Astrocyte (in vitro differentiated cells and primary cell): Measurements from ENCODE around the gene RAB4A. TPM values are rescaled to one million over a fixed set of nuclear protein-coding genes. Genes with fewer than 3 reads are reported as not detected.

Source experiments
- DNase-seq: peaks from one replicate; pipeline ENCODE4 v3.0.0-alpha.2; 2010; ENCODE audit warnings: low read depth
- FAIRE-seq: peaks from 2 replicates; lab custom pipeline; 2011; peaks lifted over from hg19 to GRCh38; lab: Jason Lieb, UNC
- H2AFZ ChIP-seq: 2 replicates; pipeline ENCODE4 v1.6.0; 2012; ENCODE audit warnings: low read depth, low read length, inconsistent platforms
- H3K27ac ChIP-seq: 2 replicates; pipeline ENCODE4 v1.5.1; 2011; ENCODE audit warnings: low read depth, low read length, inconsistent platforms
- H3K27me3 ChIP-seq: 2 replicates; pipeline ENCODE4 v1.6.0; 2011; ENCODE audit warnings: low read length, inconsistent platforms; ENCODE audit not compliant: insufficient read depth
- H3K36me3 ChIP-seq: 2 replicates; pipeline ENCODE4 v1.5.1; 2011; ENCODE audit warnings: low read length, inconsistent platforms; ENCODE audit not compliant: insufficient read depth
- H3K4me1 ChIP-seq: 2 replicates; pipeline ENCODE4 v1.5.1; 2011; ENCODE audit warnings: low read length, inconsistent platforms; ENCODE audit not compliant: insufficient read depth
- H3K4me2 ChIP-seq: 2 replicates; pipeline ENCODE4 v1.6.0; 2012; ENCODE audit warnings: low read length, inconsistent platforms
- H3K4me3 ChIP-seq: 2 replicates; pipeline ENCODE4 v1.5.1; 2011; ENCODE audit warnings: low read depth, mild to moderate bottlenecking, low read length, inconsistent platforms; ENCODE audit not compliant: insufficient read depth
- H3K79me2 ChIP-seq: 2 replicates; pipeline ENCODE4 v1.6.0; 2012; ENCODE audit warnings: mild to moderate bottlenecking, low read length, inconsistent platforms; ENCODE audit not compliant: insufficient read depth
- H3K9ac ChIP-seq: 2 replicates; pipeline ENCODE4 v1.6.0; 2012; ENCODE audit warnings: mild to moderate bottlenecking, low read length, inconsistent platforms
- H3K9me3 ChIP-seq: 2 replicates; pipeline ENCODE4 v1.5.1; 2012; ENCODE audit warnings: low read depth, mild to moderate bottlenecking, low read length, inconsistent platforms; ENCODE audit not compliant: insufficient read depth
- H4K20me1 ChIP-seq: 2 replicates; pipeline ENCODE4 v1.6.0; 2012; ENCODE audit warnings: low read length, inconsistent platforms; ENCODE audit not compliant: insufficient read depth
- H3K27ac Mint-ChIP-seq: one replicate; pipeline ENCODE4 v1.8.0; 2021; ENCODE audit warnings: mild to moderate bottlenecking, mixed read lengths; ENCODE audit not compliant: unreplicated experiment
- H3K27me3 Mint-ChIP-seq: one replicate; pipeline ENCODE4 v1.8.0; 2021; ENCODE audit warnings: low read depth, mixed read lengths; ENCODE audit not compliant: unreplicated experiment
- H3K36me3 Mint-ChIP-seq: one replicate; pipeline ENCODE4 v1.8.0; 2021; ENCODE audit warnings: low read depth, mixed read lengths; ENCODE audit not compliant: unreplicated experiment
- H3K4me1 Mint-ChIP-seq: one replicate; pipeline ENCODE4 v1.8.0; 2021; ENCODE audit warnings: low read depth, mixed read lengths; ENCODE audit not compliant: unreplicated experiment
- H3K4me3 Mint-ChIP-seq: one replicate; pipeline ENCODE4 v1.8.0; 2021; ENCODE audit warnings: mild to moderate bottlenecking, moderate library complexity, mixed read lengths; ENCODE audit not compliant: unreplicated experiment
- H3K9me3 Mint-ChIP-seq: one replicate; pipeline ENCODE4 v1.8.0; 2021; ENCODE audit warnings: mild to moderate bottlenecking, mixed read lengths; ENCODE audit not compliant: unreplicated experiment
- EZH2 ChIP-seq: IDR thresholded peaks from 2 replicates; pipeline ENCODE4 v1.6.1; 2012; ENCODE audit warnings: mild to moderate bottlenecking, low read length, inconsistent platforms; ENCODE audit not compliant: insufficient read depth
- total RNA-seq: library from RNA; stranded (reverse); gene quantifications from 2 replicates; pipeline ENCODE4 v1.2.1, GENCODE V29; 2021
- TF ChIP-seq, protein P1 (sequence below): IDR thresholded peaks from 2 replicates; pipeline ENCODE4 v1.5.1; 2011; ENCODE audit warnings: low read depth, mild to moderate bottlenecking, inconsistent platforms, low read length, moderate library complexity; ENCODE audit not compliant: insufficient read depth

Gene RAB4A
- total RNA-seq, 1 donor from 2014 or later = 58.6 TPM

- TF ChIP-seq, protein P1, sequence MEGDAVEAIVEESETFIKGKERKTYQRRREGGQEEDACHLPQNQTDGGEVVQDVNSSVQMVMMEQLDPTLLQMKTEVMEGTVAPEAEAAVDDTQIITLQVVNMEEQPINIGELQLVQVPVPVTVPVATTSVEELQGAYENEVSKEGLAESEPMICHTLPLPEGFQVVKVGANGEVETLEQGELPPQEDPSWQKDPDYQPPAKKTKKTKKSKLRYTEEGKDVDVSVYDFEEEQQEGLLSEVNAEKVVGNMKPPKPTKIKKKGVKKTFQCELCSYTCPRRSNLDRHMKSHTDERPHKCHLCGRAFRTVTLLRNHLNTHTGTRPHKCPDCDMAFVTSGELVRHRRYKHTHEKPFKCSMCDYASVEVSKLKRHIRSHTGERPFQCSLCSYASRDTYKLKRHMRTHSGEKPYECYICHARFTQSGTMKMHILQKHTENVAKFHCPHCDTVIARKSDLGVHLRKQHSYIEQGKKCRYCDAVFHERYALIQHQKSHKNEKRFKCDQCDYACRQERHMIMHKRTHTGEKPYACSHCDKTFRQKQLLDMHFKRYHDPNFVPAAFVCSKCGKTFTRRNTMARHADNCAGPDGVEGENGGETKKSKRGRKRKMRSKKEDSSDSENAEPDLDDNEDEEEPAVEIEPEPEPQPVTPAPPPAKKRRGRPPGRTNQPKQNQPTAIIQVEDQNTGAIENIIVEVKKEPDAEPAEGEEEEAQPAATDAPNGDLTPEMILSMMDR = no peak
- no peak for TF ChIP-seq EZH2
- peaks cover 18% of the 10 kb centered on the region for H3K36me3 ChIP-seq
- no peak overlapping the region for H3K4me3 Mint-ChIP-seq
These were observed 34.5 kb downstream of the RAB4A start for GRCh38 chr1:229305392-229305791.

GRCh38 chr1:229309074-229309473 is 38.2 kb downstream of the RAB4A start:
- no peaks in the 10 kb centered on the region for H3K27me3 Mint-ChIP-seq

More at GRCh38 chr1:229305392-229305791, 34.5 kb downstream of the RAB4A start:
- H3K4me2 ChIP-seq = no peak overlapping the region
- H2AFZ ChIP-seq = no peak overlapping the region
- no peaks in the 10 kb centered on the region for H4K20me1 ChIP-seq
- H3K9ac ChIP-seq = no peak overlapping the region
- DNase-seq = no peak
- Mint-ChIP-seq H3K4me1 (peaks cover 3% of the 10 kb centered on the region), H3K36me3 (peaks cover 15% of the 10 kb centered on the region), H3K27me3 (no peaks in the 10 kb centered on the region), H3K27ac (no peak overlapping the region), H3K9me3 (no peaks in the 10 kb centered on the region)
- H3K79me2 ChIP-seq = no peaks in the 10 kb centered on the region
- H3K27me3 ChIP-seq = no peaks in the 10 kb centered on the region
- no peak for FAIRE-seq
- H3K4me3 ChIP-seq = no peak overlapping the region
- H3K4me1 ChIP-seq = no peaks in the 10 kb centered on the region
- no peaks in the 10 kb centered on the region for H3K9me3 ChIP-seq
- no peak overlapping the region for H3K27ac ChIP-seq

GRCh38 chr1:229309684-229310083 is 38.8 kb downstream of the RAB4A start:
- peaks cover 5% of the 10 kb centered on the region for H3K4me1 Mint-ChIP-seq
- H3K9ac ChIP-seq = no peak overlapping the region
- TF ChIP-seq EZH2 = no peak
- TF ChIP-seq, protein P1 = no peak
- no peaks in the 10 kb centered on the region for H3K9me3 Mint-ChIP-seq
- H3K4me3 Mint-ChIP-seq = no peak overlapping the region
- H3K36me3 Mint-ChIP-seq = peaks cover 15% of the 10 kb centered on the region
- H3K4me3 ChIP-seq = no peak overlapping the region
- H2AFZ ChIP-seq = no peak overlapping the region
- no peaks in the 10 kb centered on the region for H3K9me3 ChIP-seq
- no peaks in the 10 kb centered on the region for H4K20me1 ChIP-seq
- H3K27ac Mint-ChIP-seq = no peak overlapping the region
- H3K4me1 ChIP-seq = no peaks in the 10 kb centered on the region
- no peak overlapping the region for H3K27ac ChIP-seq
- H3K36me3 ChIP-seq = peaks cover 3% of the 10 kb centered on the region
- DNase-seq = no peak
- no peak overlapping the region for H3K4me2 ChIP-seq
- no peaks in the 10 kb centered on the region for H3K79me2 ChIP-seq
- no peaks in the 10 kb centered on the region for H3K27me3 ChIP-seq
- FAIRE-seq = no peak
- no peaks in the 10 kb centered on the region for H3K27me3 Mint-ChIP-seq

More at GRCh38 chr1:229309074-229309473, 38.2 kb downstream of the RAB4A start:
- TF ChIP-seq, protein P1 = no peak
- no peak for TF ChIP-seq EZH2
- Mint-ChIP-seq H3K36me3 (peaks cover 15% of the 10 kb centered on the region), H3K4me1 (peaks cover 5% of the 10 kb centered on the region), H3K27ac (no peak overlapping the region), H3K4me3 (no peak overlapping the region), H3K9me3 (no peaks in the 10 kb centered on the region)
- no peaks in the 10 kb centered on the region for H3K27me3 ChIP-seq
- DNase-seq (no peak), FAIRE-seq (no peak)
- H3K79me2 ChIP-seq = no peaks in the 10 kb centered on the region
- H3K27ac ChIP-seq = no peak overlapping the region
- H3K4me1 ChIP-seq = no peaks in the 10 kb centered on the region
- H2AFZ ChIP-seq = no peak overlapping the region
- no peak overlapping the region for H3K9ac ChIP-seq
- H3K4me2 ChIP-seq = no peak overlapping the region
- no peaks in the 10 kb centered on the region for H4K20me1 ChIP-seq
- H3K9me3 ChIP-seq = no peaks in the 10 kb centered on the region
- H3K36me3 ChIP-seq = peaks cover 8% of the 10 kb centered on the region
- no peak overlapping the region for H3K4me3 ChIP-seq
